Stomach (tissue), 9 donors: ENCODE measurements around the gene SLC16A1. TPM values are rescaled to one million over a fixed set of nuclear protein-coding genes. Genes with fewer than 3 reads are reported as not detected.
"Not testable (repeated sequence)": the region's sequence is repeated elsewhere in the genome, so short reads cannot be mapped to it uniquely, and the experiment has no call there.

Experiments used
- DNase-seq, 2 donors: peaks; one replicate each; pipeline versions ENCODE4 v3.0.0 to v3.0.0-alpha.2; 2013 to 2019
- H3K27ac ChIP-seq, 5 donors: fragments of 200-600 bp in 4 of 5; sonication (generic) in 4 of 5; one replicate each; pipeline ENCODE4 v1.5.1; 2013 to 2019; ENCODE audit warnings: mild to moderate bottlenecking in 1 of 5, moderate library complexity in 1 of 5
- H3K27me3 ChIP-seq, 3 donors: fragments of 200-600 bp; sonication (generic); one replicate each; pipeline ENCODE4 v1.5.1; 2017 to 2019; ENCODE audit warnings: mixed run types in 1 of 3
- H3K36me3 ChIP-seq, 4 donors: fragments of 200-600 bp; sonication (generic); 1 replicate in 3 of 4; 2 replicates in 1 of 4; pipeline ENCODE4 v1.5.1; 2016 to 2019
- H3K4me1 ChIP-seq, 4 donors: fragments of 200-600 bp; sonication (generic); one replicate each; pipeline ENCODE4 v1.5.1; 2016 to 2019
- H3K4me3 ChIP-seq, 4 donors: fragments of 200-600 bp; sonication (generic) in 3 of 4; one replicate each; pipeline ENCODE4 v1.5.1; 2016 to 2019; ENCODE audit warnings: mild to moderate bottlenecking in 1 of 4
- H3K9me3 ChIP-seq, 4 donors: fragments of 200-600 bp; sonication (generic); one replicate each; pipeline ENCODE4 v1.5.1; 2016 to 2019
- CTCF ChIP-seq, 7 experiments: fragments of 450-650 bp in 4 of 7; fragments of 200-600 bp in 3 of 7; sonication (generic) in 3 of 7; IDR thresholded peaks; one replicate each; pipeline ENCODE4 v1.5.1; 2016 to 2019; ENCODE audit warnings: antibody characterized with exemption in 7 of 7, control low read depth in 2 of 7, mild to moderate bottlenecking in 1 of 7
- EP300 ChIP-seq: sonication (generic); formaldehyde crosslinking; IDR thresholded peaks from one replicate; pipeline ENCODE4 v1.6.1; 2017; ENCODE audit warnings: antibody characterized with exemption
- POLR2A ChIP-seq, 4 donors: fragments of 450-650 bp; IDR thresholded peaks; one replicate each; pipeline ENCODE4 v1.6.1; 2016; ENCODE audit warnings: antibody characterized with exemption in 4 of 4, control low read depth in 2 of 4, mild to moderate bottlenecking in 1 of 4, moderate library complexity in 1 of 4
- POLR2AphosphoS5 ChIP-seq, 3 donors: sonication (generic); formaldehyde crosslinking; IDR thresholded peaks; one replicate each; pipeline ENCODE4 v1.6.1; 2016; ENCODE audit warnings: antibody characterized with exemption in 3 of 3
- WGBS, 5 donors: extraction: QIAGEN DNeasy Blood & Tissue Kit in 3 of 5; methylation state at CpG; one replicate each; pipeline versions ENCODE4 v1.1.5 to v1.1.7; 2013 to 2018; 5-methylcytosine and 5-hydroxymethylcytosine counted together
- intact Hi-C: fragments of 100-400 bp; cut with DNase I; formaldehyde crosslinking; loops from one replicate; pipeline ENCODE4 v1.15.1; 2023; ENCODE audit warnings: low total_unique reads
- polyA plus RNA-seq, 3 donors: library from polyadenylated mRNA; stranded (reverse); fragments of 200-250 nt; gene quantifications; one replicate each; pipeline ENCODE4 v1.2.3, GENCODE V29; 2013
- total RNA-seq, 5 donors: library from RNA; depleted of rRNA; stranded (reverse); fragments of >200 nt; gene quantifications; one replicate each; pipeline versions ENCODE4 v1.1.0 to v1.2.3, GENCODE V29; 2014 to 2016
- donor health status: healthy with polysubstance abuse.
- donor health status: Bipolar disorder and iron deficiency.
- donor health status: healthy.

The SLC16A1 gene
- total and polyA plus RNA-seq, 8 donors: 4.9 to 127 (median 13.2) TPM

DNA sequence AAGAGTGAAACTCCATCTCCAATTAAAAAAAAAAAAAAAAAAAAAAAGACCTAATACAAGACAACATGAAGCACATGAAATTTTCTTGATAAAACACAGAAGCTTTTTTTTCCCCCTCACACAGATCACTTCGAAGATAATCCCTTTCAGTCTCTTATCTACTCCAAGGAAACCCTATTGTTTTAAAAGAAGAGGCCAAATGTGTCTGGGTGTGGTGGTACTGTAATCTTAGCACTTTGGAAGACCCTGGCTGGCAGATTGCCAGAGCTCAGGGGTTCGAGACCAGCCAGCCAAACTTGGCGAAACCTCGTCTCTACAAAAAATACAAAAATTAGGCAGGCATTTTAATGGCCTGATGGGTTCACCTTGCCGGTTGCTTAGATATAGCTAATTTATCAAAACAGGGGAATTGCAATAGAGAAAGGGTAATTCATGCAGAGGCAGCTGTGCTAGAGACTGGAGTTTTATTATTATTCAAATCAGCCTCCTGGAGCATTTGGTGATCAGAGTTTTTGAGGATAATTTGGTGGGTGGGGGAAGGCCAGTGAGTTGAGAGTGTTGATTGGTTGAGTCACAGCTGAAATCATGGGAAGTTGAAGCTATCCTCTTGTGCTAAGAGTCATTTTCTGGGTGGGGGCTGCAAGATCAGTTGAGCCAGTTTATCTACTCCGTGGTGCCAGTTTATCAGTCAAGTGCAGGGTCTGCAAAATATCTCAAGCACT is 62.5 kb downstream of the SLC16A1 start:
- intact Hi-C loops: no loop called here
- DNase-seq: no peak
- H3K4me1 ChIP-seq: no peaks in the 10 kb centered on the region
- H3K9me3 ChIP-seq: peaks cover 6 to 43% (median 20%) of the 10 kb centered on the region in 4 donors
- 87 to 91% (median 90%) methylated on average over 6 of the region's 6 CpGs for WGBS, 5 donors
- H3K36me3 ChIP-seq: no peaks in the 10 kb centered on the region
- TF ChIP-seq EP300 (no peak), POLR2AphosphoS5 (IDR thresholded peaks at IDR 0.05) (no peak), CTCF (IDR thresholded peaks at IDR 0.05) (no peak), POLR2A (IDR thresholded peaks at IDR 0.05) (no peak)
- no peak overlapping the region for H3K4me3 ChIP-seq
- no peaks in the 10 kb centered on the region for H3K27me3 ChIP-seq
- no peak overlapping the region for H3K27ac ChIP-seq

DNA sequence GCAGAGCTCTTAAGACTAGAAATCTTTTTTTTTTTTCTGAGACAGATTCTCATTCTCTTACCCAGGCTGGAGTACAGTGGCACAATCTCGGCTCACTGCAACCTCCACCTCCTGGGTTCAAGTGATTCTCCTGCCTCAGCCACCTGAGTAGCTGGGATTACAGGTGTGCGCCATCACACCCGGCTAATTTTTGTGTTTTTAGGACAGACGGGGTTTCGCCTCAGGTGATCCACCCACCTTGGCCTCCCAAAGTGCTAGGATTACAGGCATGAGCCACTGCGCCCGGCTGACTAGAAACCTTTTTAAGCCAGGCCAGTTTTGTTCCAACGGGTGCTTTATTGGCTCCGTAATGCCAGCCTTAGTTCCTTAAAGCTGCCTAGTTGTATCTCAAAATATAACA is 66.1 kb downstream of the SLC16A1 start:
- not testable (repeated sequence) for H3K27ac ChIP-seq, H3K4me3 ChIP-seq, H3K36me3 ChIP-seq, H3K4me1 ChIP-seq, H3K27me3 ChIP-seq, DNase-seq
- peaks cover 0 to 21% (median 13%) of the 10 kb centered on the region in 4 donors for H3K9me3 ChIP-seq
- WGBS, 5 donors: 85 to 97% (median 92%) methylated on average over 9 of the region's 9 CpGs
- intact Hi-C loops: loop anchor here (10.0 kb wide), 1 partner anchor 65 kb away; the partner anchor contains the start of gene SLC16A1

DNA sequence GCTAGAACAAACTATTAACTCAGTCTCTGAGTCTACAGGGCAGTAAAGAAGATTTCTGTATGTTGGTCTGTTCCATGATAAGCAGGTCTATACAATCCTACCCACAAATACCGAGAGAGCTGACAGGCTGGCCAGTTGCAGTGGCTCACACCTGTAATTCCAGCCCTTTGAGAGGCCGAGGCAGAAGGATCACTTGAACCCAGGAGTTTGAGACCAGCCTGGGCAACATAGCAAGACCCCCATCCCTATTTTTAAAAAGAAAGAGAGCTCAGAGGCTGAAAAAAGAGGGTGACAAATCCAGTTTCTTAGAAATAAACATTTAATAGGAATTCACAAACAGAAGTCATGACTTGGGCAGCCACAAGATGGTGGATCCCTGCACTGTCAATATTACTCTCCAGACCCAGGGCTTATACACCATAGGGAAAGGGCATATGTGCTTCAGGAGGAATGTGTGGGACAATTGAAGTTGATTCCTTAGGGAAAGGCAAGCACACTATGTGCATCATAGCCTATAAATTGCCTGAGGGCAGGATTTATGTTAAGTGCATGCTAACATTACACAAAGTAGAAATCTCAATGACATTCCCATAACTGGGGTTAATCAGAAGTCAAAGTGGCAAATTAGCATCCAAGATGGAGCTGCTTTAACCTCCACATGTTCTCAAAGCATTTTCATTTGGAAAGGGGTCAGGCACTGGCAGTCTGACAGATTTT is 66.8 kb downstream of the SLC16A1 start:
- H3K4me3 ChIP-seq: no peak overlapping the region
- H3K27me3 ChIP-seq: no peaks in the 10 kb centered on the region
- WGBS, 5 donors: 45 to 88% (median 64%) methylated on average over 2 of the region's 2 CpGs
- H3K4me1 ChIP-seq: peaks cover 0 to 8% (median 0%) of the 10 kb centered on the region in 4 donors
- H3K9me3 ChIP-seq: peaks cover 0 to 14% (median 9%) of the 10 kb centered on the region in 4 donors
- H3K27ac ChIP-seq: no peak overlapping the region
- TF ChIP-seq CTCF (IDR thresholded peaks at IDR 0.05) (no peak), POLR2AphosphoS5 (IDR thresholded peaks at IDR 0.05) (no peak), EP300 (no peak), POLR2A (IDR thresholded peaks at IDR 0.05) (no peak)
- no peak for DNase-seq
- no peaks in the 10 kb centered on the region for H3K36me3 ChIP-seq
- intact Hi-C loops: loop anchor here (10.0 kb wide), 1 partner anchor 66 kb away; the partner anchor contains the start of gene SLC16A1

DNA sequence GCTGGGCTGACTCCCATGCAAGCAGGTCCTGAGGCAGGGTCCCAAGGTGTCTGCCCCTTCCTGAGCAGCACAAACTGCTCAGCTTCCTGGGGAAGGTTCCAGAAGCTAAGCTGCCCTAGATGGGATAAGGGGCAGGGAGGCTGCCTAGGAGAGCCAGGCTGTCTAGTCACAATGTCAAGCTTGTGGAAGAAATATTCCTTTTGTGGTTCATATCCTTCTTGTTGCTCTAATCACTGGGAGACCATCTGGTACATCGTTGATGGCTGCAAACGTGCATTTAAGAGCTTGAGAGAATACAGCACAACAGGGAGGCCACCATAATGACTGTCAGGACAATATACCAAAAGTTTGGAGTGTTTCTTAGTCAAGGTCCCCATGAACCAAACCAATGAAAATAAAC is 67.4 kb downstream of the SLC16A1 start:
- H3K9me3 ChIP-seq: peaks cover 0 to 8% (median 5%) of the 10 kb centered on the region in 4 donors
- DNase-seq: no peak
- H3K27me3 ChIP-seq: no peaks in the 10 kb centered on the region
- 53 to 75% (median 71%) methylated on average over 2 of the region's 2 CpGs for WGBS, 5 donors
- TF ChIP-seq CTCF (IDR thresholded peaks at IDR 0.05) (no peak), POLR2A (IDR thresholded peaks at IDR 0.05) (no peak), POLR2AphosphoS5 (IDR thresholded peaks at IDR 0.05) (no peak), EP300 (no peak)
- peaks cover 0 to 8% (median 0%) of the 10 kb centered on the region in 4 donors for H3K4me1 ChIP-seq
- H3K4me3 ChIP-seq: no peak overlapping the region
- no peak overlapping the region for H3K27ac ChIP-seq
- no peaks in the 10 kb centered on the region for H3K36me3 ChIP-seq
- intact Hi-C loops: loop anchor here (10.0 kb wide), 1 partner anchor 66 kb away; the partner anchor contains the start of gene SLC16A1
